ENCODE results near the gene LGALS7. TPM values are rescaled to one million over a fixed set of nuclear protein-coding genes. Genes with fewer than 3 reads are reported as not detected.

Gene LGALS7
- total RNA-seq, 1 donor from 2014 or later = 1.1 TPM

GRCh38 chr19:38737921-38738737, 35.2 kb downstream of the LGALS7 start:
- DNase-seq = no peak

- no peak for DNase-seq
These were observed 35.9 kb downstream of the LGALS7 start for GRCh38 chr19:38737281-38737865.

GRCh38 chr19:38736413-38737280, 36.7 kb downstream of the LGALS7 start:
- no peak for DNase-seq

GRCh38 chr19:38736036-38736412, 37.3 kb downstream of the LGALS7 start:
- DNase-seq = no peak

- no peak for DNase-seq
These were observed 38.0 kb downstream of the LGALS7 start for GRCh38 chr19:38735257-38735686.

- no peak for DNase-seq
These were observed 38.7 kb downstream of the LGALS7 start for GRCh38 chr19:38734426-38735256.

GRCh38 chr19:38734176-38734425, 39.2 kb downstream of the LGALS7 start:
- DNase-seq = no peak

- no peak for DNase-seq
These were observed 39.7 kb downstream of the LGALS7 start for GRCh38 chr19:38733493-38734175.

- DNase-seq = no peak
These were observed 40.1 kb downstream of the LGALS7 start for GRCh38 chr19:38733241-38733492.

GRCh38 chr19:38731654-38732301, 41.5 kb downstream of the LGALS7 start:
- DNase-seq = no peak

GRCh38 chr19:38730731-38731589, 42.4 kb downstream of the LGALS7 start:
- no peak for DNase-seq

GRCh38 chr19:38730470-38730730, 42.9 kb downstream of the LGALS7 start:
- DNase-seq = no peak

- no peak for DNase-seq
These were observed 43.5 kb downstream of the LGALS7 start for GRCh38 chr19:38729653-38730469.

- DNase-seq = no peak
These were observed 44.4 kb downstream of the LGALS7 start for GRCh38 chr19:38728752-38729541.

GRCh38 chr19:38727868-38728660, 45.3 kb downstream of the LGALS7 start:
- DNase-seq = no peak

- no peak for DNase-seq
These were observed 45.9 kb downstream of the LGALS7 start for GRCh38 chr19:38727306-38727867.

- no peak for DNase-seq
These were observed 46.5 kb downstream of the LGALS7 start for GRCh38 chr19:38726761-38727301.

GRCh38 chr19:38726284-38726673, 47.0 kb downstream of the LGALS7 start:
- DNase-seq = no peak

Data from occipital lobe (tissue), 2 donors.